Measurements from ENCODE around the gene KDM4C. TPM values are rescaled to one million over a fixed set of nuclear protein-coding genes. Genes with fewer than 3 reads are reported as not detected.

The KDM4C gene
- total and polyA plus RNA-seq, 2 of the 8 experiments (the other 6 are each of a cell fraction or from before 2014, with no cell fraction given): 13.0 to 26.1 TPM

DNA sequence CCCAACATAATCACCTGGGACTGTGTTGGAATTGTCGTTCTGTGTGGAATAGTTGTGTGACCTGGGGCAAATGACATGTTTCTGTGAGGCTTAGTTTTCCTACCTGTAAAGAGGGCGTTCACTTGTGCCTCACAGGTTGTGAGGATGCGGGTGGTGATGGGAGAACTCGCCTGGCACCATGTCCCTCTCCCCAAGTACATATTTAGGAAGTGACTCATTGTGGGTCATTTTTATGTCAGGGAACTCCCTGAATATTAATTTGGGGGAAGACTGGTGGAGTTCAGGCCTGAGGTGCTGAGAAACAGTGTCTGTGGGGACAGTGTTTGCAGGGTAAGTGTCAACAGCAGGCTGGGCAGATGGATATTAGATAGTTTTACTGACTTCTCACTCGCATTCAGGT is 144.7 kb downstream of the KDM4C start (continued):
- TF ChIP-seq, protein P1, sequence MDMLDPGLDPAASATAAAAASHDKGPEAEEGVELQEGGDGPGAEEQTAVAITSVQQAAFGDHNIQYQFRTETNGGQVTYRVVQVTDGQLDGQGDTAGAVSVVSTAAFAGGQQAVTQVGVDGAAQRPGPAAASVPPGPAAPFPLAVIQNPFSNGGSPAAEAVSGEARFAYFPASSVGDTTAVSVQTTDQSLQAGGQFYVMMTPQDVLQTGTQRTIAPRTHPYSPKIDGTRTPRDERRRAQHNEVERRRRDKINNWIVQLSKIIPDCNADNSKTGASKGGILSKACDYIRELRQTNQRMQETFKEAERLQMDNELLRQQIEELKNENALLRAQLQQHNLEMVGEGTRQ (IDR thresholded peaks at IDR 0.05; ENCODE audit: low read length): no peak
- TF ChIP-seq ZNF274 (IDR thresholded peaks at IDR 0.05; ENCODE audit: borderline replicate concordance, extremely low read depth, low read length) (no peak), ASH2L (IDR thresholded peaks at IDR 0.05; ENCODE audit: low read length) (no peak), SIN3A (conservative IDR thresholded peaks at IDR 0.05 in 1 of 2, IDR thresholded peaks at IDR 0.05 in 1 of 2; ENCODE audit: low read depth in 1 of 2, low read length in 2 of 2) (no peak), SIX5 (IDR thresholded peaks at IDR 0.05; ENCODE audit: low read depth, low read length) (no peak), CEBPB (IDR thresholded peaks at IDR 0.05; ENCODE audit: low read depth, low read length) (no peak)

Measured in H1 (cell line).